Adrenal gland (tissue), 12 donors: ENCODE measurements around the gene BTN3A1. TPM values are rescaled to one million over a fixed set of nuclear protein-coding genes. Genes with fewer than 3 reads are reported as not detected.

ENCODE experiments used
- DNase-seq, 7 donors: peaks; one replicate each; pipeline ENCODE4 v3.0.0-alpha.2; 2019 to 2020
- H3K27ac ChIP-seq, 5 donors: fragments of 200-600 bp; sonication (generic) in 4 of 5; 1 replicate in 3 of 5; 2 replicates in 2 of 5; pipeline versions ENCODE4 v1.5.1 to v1.8.0; 2016 to 2020; ENCODE audit warnings: mild to moderate bottlenecking in 1 of 5
- H3K27me3 ChIP-seq: fragments of 200-600 bp; 2 replicates; pipeline ENCODE4 v1.8.0; 2021
- H3K36me3 ChIP-seq, 2 donors: fragments of 200-600 bp; replicated peaks in 1 of 2; 1 replicate in 1 of 2; 2 replicates in 1 of 2; pipeline versions ENCODE4 v1.5.1 to v1.8.0; 2018 to 2022
- H3K4me1 ChIP-seq, 2 donors: fragments of 200-600 bp; replicated peaks in 1 of 2; 1 replicate in 1 of 2; 2 replicates in 1 of 2; pipeline versions ENCODE4 v1.5.1 to v1.8.0; 2018 to 2021
- H3K4me3 ChIP-seq, 4 donors: fragments of 200-600 bp; sonication (generic) in 3 of 4; one replicate each; pipeline ENCODE4 v1.5.1; 2016 to 2018
- H3K9me3 ChIP-seq, 3 donors: fragments of 200-600 bp; sonication (generic) in 1 of 3; replicated peaks in 1 of 3; 1 replicate in 2 of 3; 2 replicates in 1 of 3; pipeline versions ENCODE4 v1.5.1 to v1.8.0; 2016 to 2021
- CTCF ChIP-seq, 6 experiments: fragments of 450-650 bp in 4 of 6; fragments of 200-600 bp in 2 of 6; sonication (generic) in 1 of 6; IDR thresholded peaks; 1 replicate in 5 of 6; 2 replicates in 1 of 6; pipeline versions ENCODE4 v1.5.1 to v1.8.0; 2016 to 2021; ENCODE audit warnings: antibody characterized with exemption in 6 of 6, mild to moderate bottlenecking in 2 of 6, moderate library complexity in 1 of 6
- POLR2A ChIP-seq, 2 donors: fragments of 450-650 bp; IDR thresholded peaks; one replicate each; pipeline ENCODE4 v1.6.1; 2017; ENCODE audit warnings: antibody characterized with exemption in 2 of 2, mild to moderate bottlenecking in 2 of 2, moderate library complexity in 1 of 2
- WGBS, 4 donors: extraction: QIAGEN DNeasy Blood & Tissue Kit in 2 of 4; methylation state at CpG; one replicate each; pipeline versions ENCODE4 v1.1.5 to v1.1.7; 2013 to 2017; 5-methylcytosine and 5-hydroxymethylcytosine counted together
- intact Hi-C, 2 donors: fragments of 100-400 bp; cut with DNase I; formaldehyde crosslinking; loops; one replicate each; pipeline versions ENCODE4 v1.14.1 to v1.15.0; 2022 to 2023
- polyA plus RNA-seq, 3 donors: library from polyadenylated mRNA; stranded (reverse); fragments of 200-250 nt in 2 of 3; fragments of 350-450 nt in 1 of 3; fragmentation: Illumina TruSeq in 1 of 3; extraction: RNeasy Lipid Tissue Mini Kit (QIAGEN cat#74804) in 1 of 3; gene quantifications; one replicate each; pipeline ENCODE4 v1.2.3, GENCODE V29; 2013 to 2014
- total RNA-seq, 9 donors: library from RNA; depleted of rRNA in 4 of 9; stranded (reverse); fragments of >200 nt in 4 of 9; fragments of 120-200 nt in 1 of 9; fragmentation: NEBNext Ultra II Directional in 1 of 9; extraction: Animal tissue kit (Norgen Biotek cat#: 25700) in 1 of 9; gene quantifications; one replicate each; pipeline versions ENCODE4 v1.1.0 to v1.2.4, GENCODE V29; 2013 to 2023
- donor health status: healthy with polysubstance abuse.
- donor health status: Bipolar disorder and iron deficiency.
- donor health status: DM: yes; HTN: yes; CAD: no.
- donor health status: DM: no; HTN: no; CAD: no.
- donor health status: DM: no; HTN: no; CAD: no.
- donor health status: DM: yes; HTN: yes; CAD: no.

The BTN3A1 gene
- total and polyA plus RNA-seq, 12 donors, result 17.5 to 56.7 (median 38.3) TPM

DNA sequence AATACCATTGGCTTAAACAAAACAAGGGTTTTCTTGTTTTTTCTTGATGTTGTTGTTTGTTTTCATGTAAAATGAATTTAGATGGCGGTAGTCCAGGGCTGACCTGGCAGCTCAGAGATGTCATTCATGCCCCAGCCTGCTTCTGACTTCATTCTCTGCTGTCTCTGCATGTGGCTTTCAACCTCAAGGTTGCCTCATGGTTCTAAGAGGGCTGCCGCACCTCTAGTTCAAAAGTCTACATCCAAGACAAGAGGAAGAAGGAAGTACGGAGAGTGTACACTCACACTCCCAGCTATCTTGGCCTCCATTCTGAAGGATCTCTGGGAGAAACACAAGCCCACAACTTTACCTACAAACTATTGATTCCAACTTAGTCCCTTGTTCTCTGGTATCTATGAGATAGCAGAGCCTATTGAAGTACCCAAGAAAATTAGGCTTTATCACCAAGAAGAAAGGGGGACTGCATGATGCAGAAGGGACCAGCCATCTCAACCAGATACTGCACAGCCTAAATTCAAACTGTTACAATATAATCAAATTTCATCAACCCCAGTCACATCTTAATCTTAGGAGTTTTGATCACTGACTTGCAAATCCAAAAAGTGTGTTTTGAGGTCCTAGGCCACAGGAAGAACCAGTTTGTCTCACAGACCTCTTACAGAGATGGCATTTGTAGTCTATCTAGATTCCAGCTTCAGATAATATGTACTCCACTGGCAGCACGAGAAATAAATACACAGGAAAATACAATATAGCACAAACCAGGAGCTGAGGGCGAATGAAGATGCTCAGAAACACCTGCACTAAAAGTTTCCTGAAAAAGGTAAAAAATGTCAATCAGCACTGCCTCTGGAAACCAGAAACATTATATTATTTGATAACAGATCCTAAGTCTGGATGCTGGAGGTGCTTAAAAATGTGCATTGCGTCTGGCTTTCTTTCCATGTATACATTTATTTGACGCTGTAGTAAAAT lies 37.4 kb downstream of the BTN3A1 start:
- no peaks in the 10 kb centered on the region for H3K9me3 ChIP-seq
- no peak for TF ChIP-seq POLR2A (IDR thresholded peaks at IDR 0.05)
- no peak for TF ChIP-seq CTCF (IDR thresholded peaks at IDR 0.05)
- WGBS, 4 donors, result 48 to 51% (median 50%) methylated on average over 7 of the region's 7 CpGs
- peak overlapping the region in 4 of 5 donors; percentile 62 to 96 (median 91) for H3K27ac ChIP-seq
- no peaks in the 10 kb centered on the region for H3K36me3 ChIP-seq
- peak overlapping the region in 2 of 4 donors; percentile 56 to 81 for H3K4me3 ChIP-seq
- DNase-seq, result no peak
- intact Hi-C loops, result no loop called here
- peaks cover 5 to 29% of the 10 kb centered on the region in 2 donors for H3K4me1 ChIP-seq
- no peaks in the 10 kb centered on the region for H3K27me3 ChIP-seq

DNA sequence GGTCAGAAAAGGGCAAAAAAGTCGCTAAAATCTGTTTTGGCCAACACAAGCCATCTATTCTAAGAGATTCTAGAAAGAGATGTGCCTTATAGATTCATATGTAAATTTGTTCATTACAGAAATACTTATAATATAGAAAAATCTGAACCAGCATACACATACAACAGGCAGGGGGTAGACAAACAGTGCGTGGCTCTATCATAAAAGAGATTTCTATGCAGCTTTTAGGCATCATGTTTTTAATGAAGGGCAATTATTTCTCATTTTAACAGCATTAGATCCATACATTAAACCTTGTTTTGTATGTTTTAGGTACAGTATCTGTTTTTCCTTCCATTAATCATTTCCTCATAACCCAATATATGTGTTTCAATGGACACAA lies 38.9 kb downstream of the BTN3A1 start:
- peak overlapping the region in 2 of 4 donors; percentile 56 to 81 for H3K4me3 ChIP-seq
- TF ChIP-seq CTCF (IDR thresholded peaks at IDR 0.05) (no peak), POLR2A (IDR thresholded peaks at IDR 0.05) (no peak)
- H3K9me3 ChIP-seq, result no peaks in the 10 kb centered on the region
- peaks cover 5 to 29% of the 10 kb centered on the region in 2 donors for H3K4me1 ChIP-seq
- intact Hi-C loops, result no loop called here
- no peaks in the 10 kb centered on the region for H3K27me3 ChIP-seq
- no peak for DNase-seq
- H3K36me3 ChIP-seq, result peaks cover 0 to 6% of the 10 kb centered on the region in 2 donors
- WGBS, 4 donors, result 4 to 23% (median 14%) methylated on average over 2 of the region's 2 CpGs
- H3K27ac ChIP-seq, result peak overlapping the region in 3 of 5 donors; percentile 90 to 96 (median 92)

DNA sequence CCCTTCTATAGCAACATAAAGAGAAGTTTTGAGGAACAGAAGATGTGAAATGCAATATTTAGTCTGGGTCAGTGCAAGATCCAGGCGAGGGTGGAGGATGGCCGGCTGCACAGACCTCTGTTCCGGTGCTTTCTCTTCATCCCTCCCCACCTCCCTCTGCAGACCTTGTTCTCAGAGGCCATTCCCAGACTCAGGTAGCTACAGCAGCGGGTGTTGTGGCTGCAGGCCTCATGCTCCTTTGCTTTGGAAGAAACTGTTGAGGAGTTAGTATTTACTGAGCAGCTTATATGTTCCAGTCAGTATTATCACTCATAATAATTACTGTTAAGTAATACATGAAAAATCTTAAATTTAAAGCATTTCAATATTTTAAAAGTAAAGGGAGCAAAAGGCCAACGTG lies 39.9 kb downstream of the BTN3A1 start:
- intact Hi-C loops, result no loop called here
- TF ChIP-seq POLR2A (IDR thresholded peaks at IDR 0.05) (no peak), CTCF (IDR thresholded peaks at IDR 0.05) (no peak)
- Histone ChIP-seq H3K27me3 (no peaks in the 10 kb centered on the region), H3K4me3 (peak overlapping the region in 1 of 4 donors; percentile 81), H3K9me3 (no peaks in the 10 kb centered on the region), H3K36me3 (peaks cover 0 to 8% of the 10 kb centered on the region in 2 donors), H3K27ac (no peak overlapping the region), H3K4me1 (peaks cover 5 to 29% of the 10 kb centered on the region in 2 donors)
- 54 to 66% (median 60%) methylated on average over 5 of the region's 5 CpGs for WGBS, 4 donors
- DNase-seq, result no peak

DNA sequence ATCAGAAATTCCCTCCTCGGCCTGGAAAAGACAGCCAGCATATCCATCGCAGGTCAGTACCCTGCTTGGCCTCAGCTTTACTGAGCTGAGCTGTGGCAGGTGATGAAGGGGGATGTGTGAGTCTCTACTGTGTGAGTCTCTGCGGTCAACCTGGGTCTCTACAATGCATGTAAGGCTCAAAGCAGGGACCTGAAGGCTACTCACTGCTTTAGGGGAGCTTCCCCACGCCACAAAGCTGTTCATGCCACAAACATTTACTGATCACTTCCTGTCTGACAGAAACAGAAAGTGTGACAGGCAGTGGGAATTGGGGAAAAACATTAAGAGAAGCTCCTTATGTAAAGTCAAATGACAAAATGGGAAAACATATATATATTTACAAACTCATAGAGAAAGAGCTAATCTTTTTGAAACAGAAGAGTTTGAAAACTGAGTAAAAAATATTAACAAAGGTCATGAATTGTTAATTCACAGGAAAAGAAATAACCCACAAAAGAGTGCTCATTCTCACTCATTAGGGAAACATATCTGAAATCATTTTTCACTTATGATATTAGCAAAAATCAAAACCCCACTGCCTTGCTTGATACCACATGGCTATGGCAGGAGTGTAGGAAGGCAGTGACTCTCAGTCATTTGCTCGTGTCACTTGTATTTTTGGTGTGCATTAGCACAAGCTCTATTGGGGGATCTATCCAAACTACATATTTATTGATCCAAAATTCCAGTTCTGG lies 44.0 kb downstream of the BTN3A1 start:
- H3K4me3 ChIP-seq, result no peak overlapping the region
- no peaks in the 10 kb centered on the region for H3K9me3 ChIP-seq
- DNase-seq, result no peak
- TF ChIP-seq POLR2A (IDR thresholded peaks at IDR 0.05), result no peak
- TF ChIP-seq CTCF (IDR thresholded peaks at IDR 0.05), result no peak
- 78 to 85% (median 83%) methylated on average over 3 to 5 of the region's 5 CpGs for WGBS, 4 donors
- H3K4me1 ChIP-seq, result peaks cover 2 to 17% of the 10 kb centered on the region in 2 donors
- no peaks in the 10 kb centered on the region for H3K27me3 ChIP-seq
- no peak overlapping the region for H3K27ac ChIP-seq
- intact Hi-C loops, result no loop called here
- H3K36me3 ChIP-seq, result peaks cover 0 to 36% of the 10 kb centered on the region in 2 donors
